Sigmoid colon (tissue), 7 donors: ENCODE results near the gene CD80. TPM values are rescaled to one million over a fixed set of nuclear protein-coding genes. Genes with fewer than 3 reads are reported as not detected.

ENCODE experiments used
- DNase-seq: peaks from one replicate; pipeline ENCODE4 v3.0.0-alpha.2; 2019
- H3K27ac ChIP-seq, 4 donors: fragments of 200-600 bp; sonication (generic); one replicate each; pipeline ENCODE4 v1.5.1; 2016 to 2019; ENCODE audit warnings: mild to moderate bottlenecking in 1 of 4
- H3K27me3 ChIP-seq, 3 donors: fragments of 200-600 bp; sonication (generic); one replicate each; pipeline ENCODE4 v1.5.1; 2019; ENCODE audit warnings: mild to moderate bottlenecking in 1 of 3
- H3K36me3 ChIP-seq, 4 donors: fragments of 200-600 bp; sonication (generic); one replicate each; pipeline ENCODE4 v1.5.1; 2016 to 2019
- H3K4me1 ChIP-seq, 4 donors: fragments of 200-600 bp; sonication (generic); one replicate each; pipeline ENCODE4 v1.5.1; 2017 to 2019
- H3K4me3 ChIP-seq, 4 donors: fragments of 200-600 bp; sonication (generic); one replicate each; pipeline ENCODE4 v1.5.1; 2017 to 2019; ENCODE audit warnings: mild to moderate bottlenecking in 2 of 4, moderate library complexity in 1 of 4
- H3K9me3 ChIP-seq, 4 donors: fragments of 200-600 bp in 3 of 4; sonication (generic) in 3 of 4; one replicate each; pipeline versions ENCODE4 v1.5.1 to v1.6.1; 2013 to 2019
- EP300 ChIP-seq, 4 donors: sonication (generic); formaldehyde crosslinking; IDR thresholded peaks; one replicate each; pipeline ENCODE4 v1.6.1; 2017; ENCODE audit warnings: antibody characterized with exemption in 4 of 4
- POLR2AphosphoS5 ChIP-seq, 4 donors: sonication (generic); formaldehyde crosslinking; IDR thresholded peaks; one replicate each; pipeline ENCODE4 v1.6.1; 2017; ENCODE audit warnings: antibody characterized with exemption in 4 of 4
- WGBS, 2 donors: extraction: QIAGEN DNeasy Blood & Tissue Kit; methylation state at CpG; one replicate each; pipeline ENCODE4 v1.1.7; 2013; 5-methylcytosine and 5-hydroxymethylcytosine counted together
- intact Hi-C: fragments of 100-400 bp; cut with DNase I; formaldehyde crosslinking; loops from one replicate; pipeline ENCODE4 v1.15.1; 2023
- polyA plus RNA-seq, 3 donors: library from polyadenylated mRNA; stranded (reverse); fragments of 200-250 nt; gene quantifications; one replicate each; pipeline ENCODE4 v1.2.3, GENCODE V29; 2013
- total RNA-seq, 4 donors: library from RNA; depleted of rRNA; stranded (reverse); fragments of >200 nt; gene quantifications; one replicate each; pipeline ENCODE4 v1.1.0, GENCODE V29; 2016
- donor health status: healthy with polysubstance abuse.
- donor health status: Bipolar disorder and iron deficiency.
- donor health status: healthy.

The CD80 gene
- total and polyA plus RNA-seq, 7 donors, result 0.27 to 2.2 (median 1.6) TPM; not detected in 3

GRCh38 chr3:119481079-119481478 is 78.3 kb downstream of the CD80 start:
- H3K27me3 ChIP-seq, result no peaks in the 10 kb centered on the region
- H3K36me3 ChIP-seq, result peaks cover 0 to 82% (median 12%) of the 10 kb centered on the region in 4 donors
- no peaks in the 10 kb centered on the region for H3K9me3 ChIP-seq
- TF ChIP-seq EP300 (IDR thresholded peaks at IDR 0.05) (no peak), POLR2AphosphoS5 (IDR thresholded peaks at IDR 0.05) (no peak)
- H3K4me1 ChIP-seq, result no peaks in the 10 kb centered on the region
- no peak overlapping the region for H3K27ac ChIP-seq
- intact Hi-C loops, result no loop called here
- no peak for DNase-seq
- 94% methylated on average over 2 of the region's 2 CpGs for WGBS, 2 donors
- no peak overlapping the region for H3K4me3 ChIP-seq

Other genes starting within 250 kb of the CD80 start
- 10 to 100 TPM; 14.8 to 48.5 (median 20.1) TPM for gene TMEM39A, start 96.0 kb downstream of the CD80 start, total RNA-seq
- 1 to 10 TPM; 1.4 to 9.4 (median 6.0) TPM for gene TMEM39A, start 96.0 kb downstream of the CD80 start, polyA plus RNA-seq
- gene POGLUT1, start 90.7 kb downstream of the CD80 start, total RNA-seq, result 10 to 100 TPM; 10.0 to 14.1 (median 11.4) TPM
- gene POGLUT1, start 90.7 kb downstream of the CD80 start, polyA plus RNA-seq, result 1 to 10 TPM; 2.4 to 8.3 (median 3.7) TPM
- gene TIMMDC1, start 61.1 kb downstream of the CD80 start, total RNA-seq, result 10 to 100 TPM; 37.6 to 59.6 (median 53.1) TPM
- gene TIMMDC1, start 61.1 kb downstream of the CD80 start, polyA plus RNA-seq, result 10 to 100 TPM; 51.7 to 77.2 (median 63.8) TPM
- gene ADPRH, start 19.9 kb upstream of the CD80 start, total RNA-seq, result 10 to 100 TPM in 1 of 4 donors, 1 to 10 TPM in 3; 6.3 to 11.6 (median 9.7) TPM
- gene ADPRH, start 19.9 kb upstream of the CD80 start, polyA plus RNA-seq, result 1 to 10 TPM; 1.2 to 7.2 (median 2.8) TPM
- gene PLA1A, start 38.3 kb upstream of the CD80 start, total RNA-seq, result 1 to 10 TPM; 1.2 to 4.6 (median 2.1) TPM
- 1 to 10 TPM in 1 of 3 donors, under 1 TPM in 1, not detected in 1; 0.69 to 2.9 TPM for gene PLA1A, start 38.3 kb upstream of the CD80 start, polyA plus RNA-seq
- 100 to 1,000 TPM in 3 of 4 donors, 10 to 100 TPM in 1; 86.6 to 203 (median 169) TPM for gene POPDC2, start 101.0 kb upstream of the CD80 start, total RNA-seq
- gene POPDC2, start 101.0 kb upstream of the CD80 start, polyA plus RNA-seq, result 10 to 100 TPM in 1 of 3 donors, 1 to 10 TPM in 2; 1.2 to 13.1 (median 3.6) TPM
- gene COX17, start 117.8 kb upstream of the CD80 start, total RNA-seq, result 10 to 100 TPM; 19.0 to 61.4 (median 42.4) TPM
- gene COX17, start 117.8 kb upstream of the CD80 start, polyA plus RNA-seq, result 100 to 1,000 TPM; 125 to 267 (median 241) TPM
- gene CFAP91, start 143.4 kb upstream of the CD80 start, total RNA-seq, result 10 to 100 TPM in 2 of 4 donors, 1 to 10 TPM in 2; 1.4 to 11.8 (median 8.8) TPM
- gene CFAP91, start 143.4 kb upstream of the CD80 start, polyA plus RNA-seq, result 1 to 10 TPM in 1 of 3 donors, under 1 TPM in 2; 0.39 to 1.2 (median 0.92) TPM
- 1 to 10 TPM in 1 of 4 donors, under 1 TPM in 1, not detected in 2; 0.54 to 1.1 TPM for gene NR1I2, start 222.5 kb upstream of the CD80 start, total RNA-seq
- 10 to 100 TPM; 33.6 to 50.6 (median 39.6) TPM for gene NR1I2, start 222.5 kb upstream of the CD80 start, polyA plus RNA-seq